HEK293T (cell line): ENCODE data around the gene ADAMTS17.

ENCODE experiments used
- BHLHE40 ChIP-seq: fragments of 450-650 bp; IDR thresholded peaks from 2 replicates; pipeline ENCODE4 v1.6.1; 2016; ENCODE audit warnings: mild to moderate bottlenecking, moderate library complexity, borderline replicate concordance
- FOXA1 ChIP-seq: fragments of 450-650 bp; IDR thresholded peaks from 2 replicates; pipeline ENCODE4 v1.6.1; 2016; ENCODE audit warnings: mild to moderate bottlenecking
- HDGF ChIP-seq: fragments of 450-650 bp; IDR thresholded peaks from 2 replicates; pipeline ENCODE4 v1.6.1; 2017; ENCODE audit warnings: antibody characterized with exemption, borderline replicate concordance
- L3MBTL2 ChIP-seq: fragments of 450-650 bp; conservative IDR thresholded peaks from 2 replicates; pipeline ENCODE4 v1.6.1; 2016; ENCODE audit warnings: mild to moderate bottlenecking
- NFRKB ChIP-seq: fragments of 450-650 bp; IDR thresholded peaks from 2 replicates; pipeline ENCODE4 v1.6.1; 2016; ENCODE audit warnings: mild to moderate bottlenecking, moderate library complexity

- TF ChIP-seq NFRKB = no peak
- TF ChIP-seq HDGF = no peak
- no peak for TF ChIP-seq BHLHE40
- TF ChIP-seq L3MBTL2 = no peak
- no peak for TF ChIP-seq FOXA1
These were observed 201.1 kb downstream of the ADAMTS17 start for GRCh38 chr15:100140527-100141308.
